ENCODE measurements around the gene ZEB2.

The ZEB2 gene

DNA sequence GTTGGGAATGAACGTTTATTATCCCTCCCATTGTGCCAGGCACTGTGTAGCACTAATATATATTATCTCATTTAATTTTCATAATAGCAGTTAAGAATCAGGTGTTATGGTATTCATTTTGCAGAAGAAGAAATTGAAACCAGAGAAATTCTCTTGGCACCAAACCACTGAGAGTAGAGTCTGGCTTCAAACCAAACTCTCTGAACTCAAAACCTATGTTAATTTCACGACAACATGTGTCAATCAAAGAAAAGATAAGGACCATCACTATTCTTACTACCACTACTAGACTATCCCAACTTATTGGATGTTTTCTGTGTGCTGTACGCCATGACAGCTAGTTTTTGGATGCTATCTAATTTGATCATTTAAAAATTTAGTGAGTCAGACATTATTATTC is 24.1 kb upstream of the ZEB2 start:
- TF ChIP-seq EZH2phosphoT487 (IDR thresholded peaks at IDR 0.05; ENCODE audit: borderline replicate concordance) = no peak
- TF ChIP-seq CTCF (conservative IDR thresholded peaks at IDR 0.05; ENCODE audit: low read length) = no peak
- Histone ChIP-seq H2AFZ (ENCODE audit: low read length) (no peak overlapping the region), H3K27me3 (ENCODE audit: insufficient read depth, low read length, poor library complexity, severe bottlenecking) (no peaks in the 10 kb centered on the region), H3K79me2 (ENCODE audit: insufficient read depth, low read length) (no peaks in the 10 kb centered on the region), H4K20me1 (ENCODE audit: insufficient read depth, low read length, poor library complexity, severe bottlenecking) (no peaks in the 10 kb centered on the region), H3K9ac (ENCODE audit: low read depth, low read length, poor library complexity, severe bottlenecking) (no peak overlapping the region), H3K4me1 (ENCODE audit: insufficient read depth, low read length, poor library complexity, severe bottlenecking) (peaks cover 14% of the 10 kb centered on the region), H3K9me2 (replicated peaks; ENCODE audit: low read depth, low read length) (no peaks in the 10 kb centered on the region), H3F3A (ENCODE audit: low read depth) (no peaks in the 10 kb centered on the region), H3K4me2 (ENCODE audit: low read depth, low read length, poor library complexity, severe bottlenecking) (no peak overlapping the region), H3K4me3 (ENCODE audit: low read length, poor library complexity, severe bottlenecking) (no peak overlapping the region), H3K9me3 (ENCODE audit: insufficient read depth, low read depth, low read length) (no peaks in the 10 kb centered on the region), H3K36me3 (ENCODE audit: insufficient read depth, low read length) (no peaks in the 10 kb centered on the region)

- Histone ChIP-seq H2AFZ (ENCODE audit: low read length) (no peak overlapping the region), H3K36me3 (ENCODE audit: insufficient read depth, low read length) (no peaks in the 10 kb centered on the region), H3K9me3 (ENCODE audit: insufficient read depth, low read depth, low read length) (no peaks in the 10 kb centered on the region), H3K9ac (ENCODE audit: low read depth, low read length, poor library complexity, severe bottlenecking) (no peak overlapping the region), H3F3A (ENCODE audit: low read depth) (no peaks in the 10 kb centered on the region), H3K27me3 (ENCODE audit: insufficient read depth, low read length, poor library complexity, severe bottlenecking) (no peaks in the 10 kb centered on the region), H3K4me2 (ENCODE audit: low read depth, low read length, poor library complexity, severe bottlenecking) (no peak overlapping the region), H3K4me1 (ENCODE audit: insufficient read depth, low read length, poor library complexity, severe bottlenecking) (no peaks in the 10 kb centered on the region), H3K79me2 (ENCODE audit: insufficient read depth, low read length) (no peaks in the 10 kb centered on the region), H4K20me1 (ENCODE audit: insufficient read depth, low read length, poor library complexity, severe bottlenecking) (no peaks in the 10 kb centered on the region), H3K4me3 (ENCODE audit: low read length, poor library complexity, severe bottlenecking) (no peak overlapping the region), H3K9me2 (replicated peaks; ENCODE audit: low read depth, low read length) (no peaks in the 10 kb centered on the region)
- TF ChIP-seq EZH2phosphoT487 (IDR thresholded peaks at IDR 0.05; ENCODE audit: borderline replicate concordance) (no peak), CTCF (conservative IDR thresholded peaks at IDR 0.05; ENCODE audit: low read length) (no peak)
These were observed 21.5 kb upstream of the ZEB2 start for GRCh38 chr2:144541396-144541795.

GRCh38 chr2:144539289-144539782 is 19.4 kb upstream of the ZEB2 start:
- no peaks in the 10 kb centered on the region for H3K36me3 ChIP-seq (ENCODE audit: insufficient read depth, low read length)
- H3F3A ChIP-seq (ENCODE audit: low read depth) = no peaks in the 10 kb centered on the region
- H4K20me1 ChIP-seq (ENCODE audit: insufficient read depth, low read length, poor library complexity, severe bottlenecking) = no peaks in the 10 kb centered on the region
- no peak overlapping the region for H3K9ac ChIP-seq (ENCODE audit: low read depth, low read length, poor library complexity, severe bottlenecking)
- H3K4me2 ChIP-seq (ENCODE audit: low read depth, low read length, poor library complexity, severe bottlenecking) = no peak overlapping the region
- TF ChIP-seq CTCF (conservative IDR thresholded peaks at IDR 0.05; ENCODE audit: low read length) (no peak), EZH2phosphoT487 (IDR thresholded peaks at IDR 0.05; ENCODE audit: borderline replicate concordance) (no peak)
- H3K27me3 ChIP-seq (ENCODE audit: insufficient read depth, low read length, poor library complexity, severe bottlenecking) = no peaks in the 10 kb centered on the region
- no peaks in the 10 kb centered on the region for H3K79me2 ChIP-seq (ENCODE audit: insufficient read depth, low read length)
- no peaks in the 10 kb centered on the region for H3K4me1 ChIP-seq (ENCODE audit: insufficient read depth, low read length, poor library complexity, severe bottlenecking)
- no peaks in the 10 kb centered on the region for H3K9me3 ChIP-seq (ENCODE audit: insufficient read depth, low read depth, low read length)
- no peaks in the 10 kb centered on the region for H3K9me2 ChIP-seq (replicated peaks; ENCODE audit: low read depth, low read length)
- no peak overlapping the region for H2AFZ ChIP-seq (ENCODE audit: low read length)
- H3K4me3 ChIP-seq (ENCODE audit: low read length, poor library complexity, severe bottlenecking) = no peak overlapping the region

Measured in Loucy (cell line).